Rectal smooth muscle tissue (tissue), 1 donor: ENCODE data around the gene ALG12.

Experiments used
- H3K27ac ChIP-seq: one replicate; pipeline ENCODE4 v1.7.0; 2013; ENCODE audit warnings: low read depth, low read length, inconsistent platforms
- H3K27me3 ChIP-seq: one replicate; pipeline ENCODE4 v1.7.0; 2013; ENCODE audit warnings: low read length; ENCODE audit not compliant: control insufficient read depth, insufficient read depth
- H3K36me3 ChIP-seq: one replicate; pipeline ENCODE4 v1.7.0; 2013; ENCODE audit warnings: low read length; ENCODE audit not compliant: control insufficient read depth, insufficient read depth
- H3K4me1 ChIP-seq: one replicate; pipeline ENCODE4 v1.7.0; 2013; ENCODE audit warnings: low read length; ENCODE audit not compliant: control insufficient read depth, insufficient read depth
- H3K4me3 ChIP-seq: one replicate; pipeline ENCODE4 v1.7.0; 2013; ENCODE audit warnings: low read length
- H3K9ac ChIP-seq: one replicate; pipeline ENCODE4 v1.7.0; 2013; ENCODE audit warnings: low read length

ALG12 gene

DNA sequence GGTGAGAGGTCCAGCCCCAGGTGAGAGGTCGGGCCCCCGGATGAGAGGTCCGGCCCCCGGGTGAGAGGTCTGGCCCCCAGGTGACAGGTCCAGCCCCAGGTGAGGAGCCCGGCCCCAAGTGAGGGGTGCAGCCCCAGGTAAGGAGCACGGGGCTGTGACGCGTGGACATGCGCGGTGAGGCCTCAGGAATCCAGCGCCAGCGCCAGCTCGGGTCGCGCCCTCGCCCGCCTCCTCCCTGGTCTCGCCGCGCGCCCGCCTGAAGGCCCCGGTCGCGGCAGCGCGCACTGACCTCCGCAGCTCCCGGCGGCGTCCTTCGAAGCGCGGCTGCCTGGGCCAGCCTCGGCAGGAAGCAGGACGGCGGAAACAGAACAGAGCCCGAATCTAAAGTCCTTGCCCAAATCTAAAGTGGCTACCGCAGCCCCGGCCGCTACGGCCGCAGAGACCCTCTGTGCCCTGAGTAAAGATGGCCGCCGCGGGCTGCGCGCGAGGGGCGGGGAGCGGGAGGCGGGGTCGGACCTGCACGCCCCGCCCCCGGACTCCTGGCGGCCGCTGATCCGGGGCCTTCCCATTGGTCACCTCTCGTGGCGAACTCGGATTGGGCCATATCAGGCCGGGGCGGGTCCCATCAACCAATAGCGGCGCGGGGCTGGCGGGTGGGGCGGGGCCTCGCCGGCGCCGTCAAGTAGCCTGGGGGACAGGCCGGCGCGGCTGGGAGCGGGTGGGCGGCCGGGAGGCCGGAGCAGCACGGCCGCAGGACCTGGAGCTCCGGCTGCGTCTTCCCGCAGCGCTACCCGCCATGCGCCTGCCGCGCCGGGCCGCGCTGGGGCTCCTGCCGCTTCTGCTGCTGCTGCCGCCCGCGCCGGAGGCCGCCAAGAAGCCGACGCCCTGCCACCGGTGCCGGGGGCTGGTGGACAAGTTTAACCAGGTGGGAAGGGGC lies at the start of gene ALG12, which contains the start of gene CRELD2:
TSS of gene ALG12 (minus strand) at position 465 of the 937 bp plus-strand sequence. CDS start 4,673 bp downstream, outside the sequence.
TSS of gene CRELD2 (plus strand) at position 661 of the 937 bp plus-strand sequence. CDS start at position 797, 136 bp downstream.
- H3K9ac ChIP-seq: peak within 1 kb of the TSS; percentile 83
- peaks cover 13% of the 10 kb centered on the region for H3K36me3 ChIP-seq
- H3K4me1 ChIP-seq: peaks cover 5% of the 10 kb centered on the region
- H3K27ac ChIP-seq: peak within 1 kb of the TSS; percentile 94
- no peaks in the 10 kb centered on the region for H3K27me3 ChIP-seq
- H3K4me3 ChIP-seq: peak within 1 kb of the TSS; percentile 76

DNA sequence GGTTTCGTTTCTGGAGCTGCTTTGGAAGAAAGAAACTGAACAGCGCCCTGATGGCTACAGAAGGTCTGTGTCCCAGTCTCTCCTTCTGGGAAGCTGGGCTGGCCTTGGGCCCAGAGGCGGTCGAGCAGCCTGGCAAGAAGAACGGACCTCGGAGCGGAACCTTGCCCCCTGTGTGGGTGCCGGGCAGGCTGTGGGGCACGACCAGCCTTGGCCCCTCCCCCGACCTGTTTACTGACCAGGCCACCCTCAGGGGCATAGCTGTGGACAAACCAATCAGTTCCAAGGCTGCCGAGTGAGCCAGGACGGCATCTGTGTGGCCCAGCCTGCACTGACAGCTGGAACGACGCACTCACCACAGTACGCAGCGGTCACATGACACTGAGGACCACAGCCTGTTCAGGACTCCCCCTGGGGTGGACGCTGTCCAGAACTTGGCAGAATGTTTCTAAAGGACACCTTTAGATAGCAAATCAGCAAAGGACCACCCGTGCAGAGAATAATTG lies 49.5 kb upstream of the ALG12 start:
- peaks cover 9% of the 10 kb centered on the region for H3K36me3 ChIP-seq
- H3K27ac ChIP-seq: peak overlapping the region; percentile 56
- no peaks in the 10 kb centered on the region for H3K27me3 ChIP-seq
- H3K4me3 ChIP-seq: peak overlapping the region; percentile 16
- H3K9ac ChIP-seq: no peak overlapping the region
- H3K4me1 ChIP-seq: peaks cover 20% of the 10 kb centered on the region

DNA sequence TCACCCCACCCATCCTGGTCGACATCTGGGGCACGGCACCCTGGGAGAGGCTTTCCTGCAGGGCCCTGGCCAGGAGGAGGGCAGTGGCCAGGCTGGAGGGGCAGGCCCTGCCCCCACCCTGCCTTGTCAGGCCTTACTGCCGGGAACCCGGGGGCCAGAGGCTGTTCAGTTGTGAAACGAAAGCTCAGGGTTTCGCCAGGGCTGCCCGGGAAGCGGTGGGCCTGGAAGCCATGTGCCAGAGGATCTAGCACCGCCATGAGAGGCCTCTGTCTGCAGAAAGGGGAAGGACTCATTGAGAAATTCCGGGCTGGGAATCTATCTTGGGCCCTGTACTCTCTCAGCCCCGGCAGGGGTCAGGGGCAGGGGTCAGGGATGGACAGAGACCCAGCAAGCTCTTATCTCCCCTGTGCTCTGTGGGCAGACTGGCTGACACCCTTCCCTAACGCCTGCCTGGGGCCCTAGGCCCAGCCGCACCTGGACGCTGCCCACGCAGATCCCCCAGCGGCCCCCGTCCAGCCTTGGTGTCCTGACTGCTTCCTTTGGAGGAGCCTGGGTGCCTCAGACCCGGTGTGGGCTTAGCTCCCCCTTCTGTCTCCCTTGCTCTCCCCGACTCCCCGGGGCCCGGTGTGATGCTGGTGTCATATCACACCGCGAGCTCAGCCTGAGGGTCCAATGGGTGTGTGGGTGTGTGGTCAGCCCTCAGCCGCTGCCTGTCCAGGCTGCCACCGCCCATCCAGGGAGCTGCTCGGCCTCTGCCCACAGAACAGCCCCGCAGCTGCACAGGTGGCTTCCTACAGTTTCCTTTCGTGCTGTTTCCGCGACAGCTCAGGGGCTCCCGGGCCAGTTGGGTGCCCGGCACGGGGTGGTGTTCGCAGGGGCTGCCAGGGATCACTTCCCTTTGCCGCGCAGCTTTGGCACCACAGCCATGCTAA lies 48.8 kb upstream of the ALG12 start:
- Histone ChIP-seq H3K27ac (peak overlapping the region; percentile 56), H3K4me3 (peak overlapping the region; percentile 16), H3K27me3 (no peaks in the 10 kb centered on the region), H3K9ac (no peak overlapping the region), H3K4me1 (peaks cover 24% of the 10 kb centered on the region), H3K36me3 (peaks cover 9% of the 10 kb centered on the region)

DNA sequence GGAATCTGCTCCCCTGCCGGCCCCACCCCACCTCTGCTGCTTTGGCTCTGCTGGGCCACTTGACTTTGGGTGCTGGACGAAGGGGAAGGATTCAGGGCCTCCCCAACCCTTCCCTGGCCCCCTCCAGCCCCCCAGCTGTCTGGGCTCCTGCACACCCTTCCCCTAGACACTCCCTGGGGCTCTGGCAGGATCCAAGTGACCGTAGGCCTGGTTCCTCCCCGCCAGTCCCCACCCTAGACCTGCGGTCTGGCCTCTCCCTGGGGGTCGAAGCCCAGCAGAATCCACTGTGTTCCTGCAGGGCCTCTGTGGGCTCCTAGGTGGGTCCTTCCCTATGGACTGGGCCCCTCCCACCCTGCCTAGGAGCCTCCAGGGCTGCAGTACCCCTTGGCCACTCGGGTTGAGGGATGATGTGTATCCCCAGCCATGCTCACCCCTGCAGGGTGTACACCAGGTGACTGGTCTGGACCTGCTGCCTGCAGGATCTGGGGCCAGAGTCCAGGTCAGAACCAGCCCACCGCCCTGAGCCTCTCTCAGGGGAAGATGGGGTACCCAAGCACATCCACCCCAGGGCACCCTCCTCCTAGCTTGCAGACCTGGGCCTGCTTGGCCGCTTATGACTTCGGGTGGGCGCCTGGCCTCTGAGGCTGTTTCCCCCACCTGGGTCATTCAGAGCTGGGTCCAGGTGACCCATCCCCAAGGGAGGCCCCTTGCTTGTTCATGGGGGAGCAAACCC lies 48.0 kb upstream of the ALG12 start:
- H3K9ac ChIP-seq: no peak overlapping the region
- no peak overlapping the region for H3K27ac ChIP-seq
- H3K4me3 ChIP-seq: no peak overlapping the region
- H3K4me1 ChIP-seq: peaks cover 21% of the 10 kb centered on the region
- no peaks in the 10 kb centered on the region for H3K27me3 ChIP-seq
- H3K36me3 ChIP-seq: peaks cover 9% of the 10 kb centered on the region

DNA sequence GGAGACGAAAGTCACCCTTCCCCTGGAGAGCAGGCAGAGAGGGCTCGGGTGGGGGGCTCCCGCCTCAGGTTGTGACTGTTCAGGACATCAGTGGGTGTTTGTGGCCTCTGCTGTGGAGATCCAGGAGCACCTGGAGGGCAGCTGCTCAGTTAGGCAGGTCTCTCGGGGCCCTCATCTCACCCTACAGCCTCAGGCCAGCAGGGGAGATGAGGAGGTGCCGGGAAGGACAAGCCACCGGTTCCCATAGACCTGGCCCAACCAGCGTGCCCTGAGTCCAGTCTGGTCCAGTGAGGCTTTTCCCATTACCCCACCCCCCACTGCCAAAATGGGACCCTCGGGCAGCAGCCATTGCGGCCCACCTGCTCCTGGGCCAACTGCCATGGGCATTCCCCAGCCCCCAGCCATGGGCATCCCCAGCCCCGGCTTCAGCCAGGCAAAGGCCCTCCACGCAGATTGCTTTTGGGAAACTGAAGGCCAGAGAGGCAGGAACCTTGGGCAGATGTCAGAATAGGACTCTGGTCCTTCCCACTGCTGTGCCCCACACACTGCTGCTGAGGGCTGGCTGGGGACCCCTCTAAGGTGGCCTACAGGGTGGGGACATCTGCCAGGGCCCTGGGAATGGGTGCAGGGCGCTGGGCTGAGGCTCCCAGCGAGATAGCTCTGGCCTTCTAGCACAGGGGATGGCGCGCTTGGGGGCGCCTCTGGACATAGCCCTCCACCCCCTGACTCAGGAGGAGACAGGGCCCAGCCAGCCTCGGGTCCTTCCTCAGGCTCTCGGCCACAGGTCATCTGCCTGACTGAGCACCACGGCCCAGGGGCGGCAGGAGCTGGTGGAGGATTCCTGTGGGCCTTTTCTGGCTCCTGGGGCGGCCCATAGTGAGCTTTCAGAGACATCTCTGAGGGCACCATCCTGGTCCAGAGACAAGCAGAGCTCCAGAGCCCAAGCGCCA lies 47.1 kb upstream of the ALG12 start:
- peaks cover 21% of the 10 kb centered on the region for H3K4me1 ChIP-seq
- no peak overlapping the region for H3K4me3 ChIP-seq
- no peak overlapping the region for H3K9ac ChIP-seq
- no peak overlapping the region for H3K27ac ChIP-seq
- H3K36me3 ChIP-seq: peaks cover 9% of the 10 kb centered on the region
- no peaks in the 10 kb centered on the region for H3K27me3 ChIP-seq

DNA sequence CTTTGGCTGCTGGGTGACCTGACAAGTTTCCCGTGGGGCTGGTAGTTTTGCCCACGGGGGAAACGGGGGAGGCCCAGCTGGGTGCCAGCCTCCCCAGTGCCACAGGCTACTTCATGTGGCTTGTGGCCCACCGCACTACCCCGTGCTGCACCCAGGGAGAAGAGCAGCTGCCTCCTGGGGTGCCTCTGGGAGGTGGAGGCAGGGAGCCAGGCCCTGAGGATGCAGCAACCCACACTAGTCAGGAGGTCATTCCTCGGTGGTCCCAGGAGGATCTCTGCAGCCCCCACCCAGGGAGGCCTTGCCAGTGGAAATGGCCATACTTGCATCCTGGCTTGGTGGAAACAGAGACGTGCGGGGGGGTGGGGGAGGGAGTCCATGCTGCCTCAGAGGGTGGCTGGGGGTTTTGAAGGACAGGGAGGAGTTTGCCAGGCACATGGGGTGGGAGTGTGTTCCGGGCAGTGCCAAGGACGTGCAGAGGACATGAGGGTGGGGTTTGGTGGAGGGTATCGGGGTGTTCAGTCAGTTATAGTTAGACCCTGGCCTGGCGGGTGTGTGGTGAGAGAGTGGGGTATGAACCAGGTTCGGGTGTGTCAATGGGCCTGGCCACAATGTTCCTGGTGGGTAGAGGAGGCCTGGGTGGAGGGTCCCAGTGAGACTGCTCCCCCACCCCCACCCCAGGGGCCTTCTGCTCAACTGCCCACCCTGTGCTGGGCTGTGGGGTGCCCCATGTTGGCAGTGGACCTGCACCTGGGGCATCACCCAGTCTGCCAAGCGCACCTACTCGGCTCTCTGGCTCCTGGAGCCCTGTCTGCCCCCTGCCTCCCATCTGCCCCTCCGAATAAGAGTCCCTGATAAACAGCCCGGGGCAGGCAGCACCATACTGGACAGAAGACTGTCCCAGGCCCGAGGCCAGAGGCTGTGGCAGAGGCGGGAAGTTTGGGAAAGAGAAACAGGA lies 46.2 kb upstream of the ALG12 start:
- peaks cover 9% of the 10 kb centered on the region for H3K36me3 ChIP-seq
- no peak overlapping the region for H3K9ac ChIP-seq
- H3K4me3 ChIP-seq: no peak overlapping the region
- no peaks in the 10 kb centered on the region for H3K27me3 ChIP-seq
- H3K27ac ChIP-seq: no peak overlapping the region
- peaks cover 21% of the 10 kb centered on the region for H3K4me1 ChIP-seq

DNA sequence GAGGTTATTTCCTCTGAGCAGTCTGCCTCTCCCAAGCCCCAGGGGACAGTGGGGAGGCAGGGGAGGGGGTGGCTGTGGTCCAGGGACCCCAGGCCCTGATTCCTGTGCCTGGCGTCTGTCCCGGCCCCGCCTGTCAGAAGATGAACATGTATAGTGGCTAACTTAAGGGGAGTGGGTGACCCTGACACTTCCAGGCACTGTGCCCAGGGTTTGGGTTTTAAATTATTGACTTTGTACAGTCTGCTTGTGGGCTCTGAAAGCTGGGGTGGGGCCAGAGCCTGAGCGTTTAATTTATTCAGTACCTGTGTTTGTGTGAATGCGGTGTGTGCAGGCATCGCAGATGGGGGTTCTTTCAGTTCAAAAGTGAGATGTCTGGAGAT lies 45.4 kb upstream of the ALG12 start:
- H3K4me3 ChIP-seq: peak overlapping the region; percentile 69
- H3K9ac ChIP-seq: no peak overlapping the region
- H3K4me1 ChIP-seq: peaks cover 21% of the 10 kb centered on the region
- peaks cover 9% of the 10 kb centered on the region for H3K36me3 ChIP-seq
- H3K27ac ChIP-seq: peak overlapping the region; percentile 36
- H3K27me3 ChIP-seq: no peaks in the 10 kb centered on the region

DNA sequence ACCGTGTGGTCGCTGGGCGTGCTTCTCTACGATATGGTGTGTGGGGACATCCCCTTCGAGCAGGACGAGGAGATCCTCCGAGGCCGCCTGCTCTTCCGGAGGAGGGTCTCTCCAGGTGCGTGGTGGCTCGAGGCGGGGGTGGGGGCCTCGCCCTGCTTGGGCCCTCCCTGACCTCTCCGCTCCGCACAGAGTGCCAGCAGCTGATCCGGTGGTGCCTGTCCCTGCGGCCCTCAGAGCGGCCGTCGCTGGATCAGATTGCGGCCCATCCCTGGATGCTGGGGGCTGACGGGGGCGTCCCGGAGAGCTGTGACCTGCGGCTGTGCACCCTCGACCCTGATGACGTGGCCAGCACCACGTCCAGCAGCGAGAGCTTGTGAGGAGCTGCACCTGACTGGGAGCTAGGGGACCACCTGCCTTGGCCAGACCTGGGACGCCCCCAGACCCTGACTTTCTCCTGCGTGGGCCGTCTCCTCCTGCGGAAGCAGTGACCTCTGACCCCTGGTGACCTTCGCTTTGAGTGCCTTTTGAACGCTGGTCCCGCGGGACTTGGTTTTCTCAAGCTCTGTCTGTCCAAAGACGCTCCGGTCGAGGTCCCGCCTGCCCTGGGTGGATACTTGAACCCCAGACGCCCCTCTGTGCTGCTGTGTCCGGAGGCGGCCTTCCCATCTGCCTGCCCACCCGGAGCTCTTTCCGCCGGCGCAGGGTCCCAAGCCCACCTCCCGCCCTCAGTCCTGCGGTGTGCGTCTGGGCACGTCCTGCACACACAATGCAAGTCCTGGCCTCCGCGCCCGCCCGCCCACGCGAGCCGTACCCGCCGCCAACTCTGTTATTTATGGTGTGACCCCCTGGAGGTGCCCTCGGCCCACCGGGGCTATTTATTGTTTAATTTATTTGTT lies 44.8 kb upstream of the ALG12 start:
- peak overlapping the region; percentile 69 for H3K4me3 ChIP-seq
- H3K36me3 ChIP-seq: peaks cover 9% of the 10 kb centered on the region
- no peaks in the 10 kb centered on the region for H3K27me3 ChIP-seq
- peak overlapping the region; percentile 76 for H3K9ac ChIP-seq
- H3K4me1 ChIP-seq: peaks cover 21% of the 10 kb centered on the region
- H3K27ac ChIP-seq: peak overlapping the region; percentile 73

DNA sequence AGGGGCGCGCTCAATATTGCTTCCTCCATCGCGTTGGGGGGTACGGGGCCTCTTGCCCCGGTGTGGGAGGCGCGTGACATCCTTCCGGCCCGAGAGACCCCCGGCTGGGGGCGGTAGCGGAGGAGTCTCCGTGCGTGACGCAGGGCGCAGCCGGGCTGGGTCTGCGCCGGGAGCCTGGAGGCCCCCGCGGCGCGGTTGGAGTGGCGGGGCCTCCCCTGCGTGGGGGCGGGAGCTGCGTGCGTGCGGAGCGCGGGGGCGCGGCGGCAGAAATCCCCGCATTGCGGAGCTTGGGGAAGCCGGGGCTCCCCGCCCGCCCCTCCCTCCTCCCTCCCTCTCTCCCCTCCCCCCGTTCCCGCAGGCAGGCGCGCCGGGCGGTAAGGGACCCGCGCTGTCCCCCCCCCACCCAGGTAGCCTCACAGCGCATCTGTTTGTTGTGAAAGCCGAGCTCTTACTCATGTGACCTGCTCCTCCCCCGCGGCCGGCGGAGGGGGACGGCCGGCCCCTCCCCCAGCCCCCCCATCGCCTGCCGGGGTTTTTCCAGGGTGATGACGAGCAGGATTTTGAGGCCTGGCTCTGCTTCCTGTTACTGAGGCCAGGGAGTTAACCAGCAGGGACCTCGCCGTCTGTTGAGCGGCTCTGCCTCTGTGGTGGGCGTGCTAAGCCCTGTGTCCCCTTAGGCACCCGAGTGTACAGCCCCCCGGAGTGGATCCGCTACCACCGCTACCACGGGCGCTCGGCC lies 43.9 kb upstream of the ALG12 start:
- Histone ChIP-seq H3K4me1 (peaks cover 16% of the 10 kb centered on the region), H3K27ac (peak overlapping the region; percentile 73), H3K27me3 (no peaks in the 10 kb centered on the region), H3K4me3 (peak overlapping the region; percentile 86), H3K9ac (peak overlapping the region; percentile 87), H3K36me3 (peaks cover 9% of the 10 kb centered on the region)
